Activated T-cell treated with anti-CD3 and anti-CD28 coated beads for 48 hours (primary cell): ENCODE measurements around the gene KRT33B.
"Not testable (repeated sequence)": the region's sequence is repeated elsewhere in the genome, so short reads cannot be mapped to it uniquely, and the experiment has no call there.

ENCODE experiments used
- DNase-seq: peaks from one replicate; pipeline ENCODE4 v3.0.0-alpha.2; 2020; ENCODE audit warnings: low read depth

The KRT33B gene

GRCh38 chr17:41369713-41370112 lies at the start of gene KRT33B:
KRT33B (minus strand) TSS chr17:41369813; CDS start chr17:41369750, 63 bp downstream.
- DNase-seq: no peak

GRCh38 chr17:41418116-41418860 lies 48.7 kb upstream of the KRT33B start:
- DNase-seq: no peak

- no peak for DNase-seq
Observed at GRCh38 chr17:41417576-41418015, 48.0 kb upstream of the KRT33B start.

GRCh38 chr17:41417127-41417526 lies 47.5 kb upstream of the KRT33B start:
- DNase-seq: no peak

- no peak for DNase-seq
Observed at GRCh38 chr17:41416479-41416878, 46.9 kb upstream of the KRT33B start.

- no peak for DNase-seq
Observed at GRCh38 chr17:41415833-41416335, 46.3 kb upstream of the KRT33B start.

GRCh38 chr17:41415411-41415810 lies 45.8 kb upstream of the KRT33B start:
- no peak for DNase-seq

GRCh38 chr17:41413982-41414381 lies 44.4 kb upstream of the KRT33B start:
- no peak for DNase-seq

- no peak for DNase-seq
Observed at GRCh38 chr17:41413353-41413957, 43.8 kb upstream of the KRT33B start.

GRCh38 chr17:41411072-41411840 lies 41.6 kb upstream of the KRT33B start:
- DNase-seq: no peak

- no peak for DNase-seq
Observed at GRCh38 chr17:41407226-41407625, 37.6 kb upstream of the KRT33B start.

- DNase-seq: no peak
Observed at GRCh38 chr17:41406205-41406604, 36.6 kb upstream of the KRT33B start.

- DNase-seq: peak; percentile 47
Observed at GRCh38 chr17:41404024-41404671, 34.5 kb upstream of the KRT33B start.

GRCh38 chr17:41403404-41404023 lies 33.9 kb upstream of the KRT33B start:
- DNase-seq: no peak

GRCh38 chr17:41402161-41402560 lies 32.5 kb upstream of the KRT33B start:
- no peak for DNase-seq

- no peak for DNase-seq
Observed at GRCh38 chr17:41396996-41397660, 27.5 kb upstream of the KRT33B start, which contains the start of gene KRT31. KRT31 (minus strand) TSS chr17:41397608; CDS start chr17:41397539, 69 bp downstream.

GRCh38 chr17:41396340-41396739 lies 26.7 kb upstream of the KRT33B start:
- no peak for DNase-seq

- no peak for DNase-seq
Observed at GRCh38 chr17:41395611-41396010, 26.0 kb upstream of the KRT33B start.

- DNase-seq: not testable (repeated sequence)
Observed at GRCh38 chr17:41395044-41395443, 25.4 kb upstream of the KRT33B start.

- no peak for DNase-seq
Observed at GRCh38 chr17:41394254-41394996, 24.8 kb upstream of the KRT33B start.
